DMS114 treated with DMSO at 0.1 percent for 48 hours (cell line): ENCODE measurements around the gene PAMR1.

Source experiments
- DNase-seq: peaks from one replicate; lab custom pipeline; 2025; ENCODE audit not compliant: unreplicated experiment; lab: John Stamatoyannopoulos, UW

PAMR1 gene

DNA sequence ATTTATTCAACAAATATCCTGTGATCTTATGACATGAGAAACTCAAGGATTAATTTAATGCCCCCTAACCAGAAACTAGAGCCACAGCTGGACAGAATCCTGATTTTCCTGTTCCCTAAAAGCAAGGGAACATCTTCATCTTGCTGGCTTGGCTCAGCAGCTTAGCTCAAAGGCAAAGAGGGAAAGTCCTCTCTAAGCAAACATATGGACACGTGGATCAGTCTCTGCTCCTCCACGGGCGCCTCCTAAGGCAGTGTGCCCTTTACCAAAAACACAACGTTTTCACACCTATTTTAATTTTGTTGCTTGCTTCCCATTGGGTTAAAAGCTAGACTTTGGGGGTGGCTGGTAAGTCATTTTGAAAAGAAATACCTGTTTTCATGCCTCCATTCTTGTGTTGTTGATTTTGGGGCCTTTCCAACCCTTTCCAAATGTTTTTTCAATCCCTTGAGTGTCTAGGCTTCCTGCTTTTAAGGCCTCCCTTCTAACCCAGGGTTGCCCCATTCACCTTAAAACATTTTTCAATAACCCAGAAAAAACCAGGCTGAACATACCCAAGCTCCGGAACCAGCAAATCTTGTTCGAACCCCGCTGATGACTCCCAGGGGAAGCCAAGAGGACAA is 121.5 kb downstream of the PAMR1 start:
- DNase-seq = no peak

DNA sequence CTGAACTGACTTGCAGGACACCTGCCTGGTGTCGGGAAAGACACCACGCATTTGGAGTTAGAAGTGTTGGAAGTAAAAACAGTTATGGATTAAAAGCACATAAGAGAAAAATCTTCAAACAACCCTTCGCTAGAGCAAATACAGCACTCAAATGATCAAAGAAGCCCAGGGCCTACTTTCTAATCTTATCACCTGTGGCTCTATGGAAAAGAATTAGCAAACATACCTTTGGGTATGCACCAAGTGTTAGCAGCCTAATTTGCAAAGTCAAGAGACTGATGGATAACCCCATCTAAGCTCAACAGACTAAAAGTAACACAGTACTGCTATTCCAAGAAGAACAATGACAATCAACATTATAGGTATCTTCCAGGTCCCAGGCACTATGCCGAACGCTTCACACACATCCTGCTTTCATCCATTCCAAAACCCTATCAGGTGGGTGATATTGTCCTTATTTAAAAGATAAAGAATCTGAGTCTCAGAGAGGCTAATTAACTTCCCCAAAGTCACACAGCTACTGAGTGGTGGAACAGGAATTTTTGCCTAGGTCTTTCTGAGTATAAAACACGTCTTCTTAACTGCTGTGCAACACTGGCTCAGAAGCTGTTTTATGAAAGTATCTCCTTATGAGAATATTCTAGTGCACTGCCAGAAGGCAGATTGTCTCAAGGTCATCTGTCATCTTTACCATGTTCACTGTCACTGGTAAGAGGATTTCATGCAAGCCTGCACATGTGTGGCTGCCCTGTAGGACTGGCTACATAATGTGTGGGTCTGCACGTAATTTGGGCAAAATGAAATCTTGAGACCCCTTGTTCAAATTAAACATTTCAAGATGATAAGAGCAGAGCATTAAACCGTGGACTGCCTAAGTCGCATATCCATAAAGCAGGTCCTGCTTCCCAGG is 122.4 kb downstream of the PAMR1 start:
- DNase-seq = no peak

DNA sequence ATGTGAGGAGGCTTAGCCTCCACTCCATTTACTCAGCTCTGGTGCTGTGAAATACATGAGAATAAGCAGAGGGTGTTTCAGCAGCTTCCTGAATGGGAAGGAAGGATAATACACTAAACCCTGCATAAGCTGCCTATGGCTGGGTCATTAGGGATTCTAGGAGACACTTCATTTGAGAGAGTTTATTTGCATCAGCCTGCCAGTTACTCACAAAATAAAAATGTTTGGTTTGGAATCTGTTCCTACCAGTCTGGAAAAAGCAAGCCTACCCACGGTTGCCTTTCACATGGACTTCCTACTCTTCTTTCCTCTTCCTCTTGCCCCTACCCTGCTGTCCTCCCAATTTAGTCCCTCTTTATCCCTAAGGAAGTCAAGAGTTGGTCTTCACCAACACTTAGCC is 126.5 kb downstream of the PAMR1 start:
- no peak for DNase-seq

DNA sequence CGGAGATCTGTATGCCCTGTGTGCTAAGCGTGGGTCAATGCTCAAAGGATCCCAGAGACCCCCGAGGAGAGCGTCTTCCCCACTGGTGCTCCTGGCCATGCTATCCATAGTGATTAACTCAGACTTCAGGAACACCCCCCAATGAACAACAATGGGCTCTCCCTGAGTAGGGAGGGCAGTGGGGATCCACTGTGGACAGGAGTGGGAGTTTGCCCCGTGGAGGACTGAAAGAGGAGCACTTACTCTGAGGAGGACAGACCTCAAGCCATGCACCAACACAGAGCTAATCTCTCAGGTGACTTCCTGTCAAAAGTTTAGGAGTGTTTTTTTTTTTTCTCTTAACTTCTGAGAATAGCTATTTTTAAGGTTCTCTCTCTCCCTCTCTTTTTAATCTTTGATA is 130.5 kb downstream of the PAMR1 start:
- no peak for DNase-seq

DNA sequence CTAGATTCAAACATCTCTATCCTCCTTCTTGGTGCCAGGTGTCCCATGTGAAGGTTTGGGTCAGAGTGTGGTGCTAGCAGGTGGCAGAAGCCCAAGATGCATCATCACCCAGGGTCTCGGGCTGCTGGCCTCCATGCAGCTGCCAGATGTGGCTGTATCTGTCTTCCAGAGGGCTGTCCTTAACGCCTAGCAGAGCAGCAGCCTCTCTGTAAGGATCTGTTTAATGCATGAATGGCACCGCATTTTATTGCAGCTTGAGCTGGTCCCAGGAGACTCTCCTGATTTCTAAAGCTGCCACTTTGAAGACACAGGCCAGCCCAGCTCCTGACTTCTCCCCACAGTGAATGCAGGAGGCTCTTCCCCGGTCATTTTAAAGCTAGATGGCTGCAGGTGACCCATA is 132.3 kb downstream of the PAMR1 start:
- no peak for DNase-seq

DNA sequence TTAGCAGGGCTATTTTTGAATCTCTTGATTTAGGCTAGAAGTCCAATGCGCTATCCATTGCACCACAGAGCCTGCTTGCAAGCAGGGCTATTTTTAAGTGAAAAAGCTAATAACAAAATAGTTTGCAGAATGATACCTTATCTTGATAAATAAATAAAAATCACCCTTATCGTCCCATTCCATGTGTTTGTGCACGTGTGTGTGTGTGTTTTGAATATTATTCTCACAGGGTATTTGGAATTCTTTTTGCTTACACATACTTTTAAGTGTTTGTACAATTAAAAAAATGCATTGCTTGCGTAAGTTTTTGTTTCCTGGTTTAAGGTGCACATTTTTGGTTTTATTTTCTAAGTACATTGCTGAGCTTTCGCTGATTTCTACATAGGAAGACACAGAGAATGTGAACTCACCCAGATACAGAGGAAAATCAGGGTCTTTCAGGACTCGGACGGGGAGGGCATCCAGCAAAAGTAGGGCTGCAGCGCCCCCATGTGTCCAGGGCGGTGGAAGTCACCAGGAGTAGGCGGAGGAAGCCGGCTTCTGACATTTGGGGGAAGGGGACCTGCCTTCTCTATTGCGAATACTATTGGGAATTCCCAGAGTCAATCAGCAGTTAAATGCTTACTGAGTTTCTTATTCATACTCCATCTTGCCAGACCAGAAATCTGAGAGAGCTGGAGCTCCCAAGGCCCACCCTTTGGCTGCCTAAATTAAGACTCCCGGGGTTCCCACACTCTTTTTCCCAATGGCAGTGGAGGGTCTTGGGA is 133.3 kb downstream of the PAMR1 start:
- DNase-seq = peak; percentile 84

DNA sequence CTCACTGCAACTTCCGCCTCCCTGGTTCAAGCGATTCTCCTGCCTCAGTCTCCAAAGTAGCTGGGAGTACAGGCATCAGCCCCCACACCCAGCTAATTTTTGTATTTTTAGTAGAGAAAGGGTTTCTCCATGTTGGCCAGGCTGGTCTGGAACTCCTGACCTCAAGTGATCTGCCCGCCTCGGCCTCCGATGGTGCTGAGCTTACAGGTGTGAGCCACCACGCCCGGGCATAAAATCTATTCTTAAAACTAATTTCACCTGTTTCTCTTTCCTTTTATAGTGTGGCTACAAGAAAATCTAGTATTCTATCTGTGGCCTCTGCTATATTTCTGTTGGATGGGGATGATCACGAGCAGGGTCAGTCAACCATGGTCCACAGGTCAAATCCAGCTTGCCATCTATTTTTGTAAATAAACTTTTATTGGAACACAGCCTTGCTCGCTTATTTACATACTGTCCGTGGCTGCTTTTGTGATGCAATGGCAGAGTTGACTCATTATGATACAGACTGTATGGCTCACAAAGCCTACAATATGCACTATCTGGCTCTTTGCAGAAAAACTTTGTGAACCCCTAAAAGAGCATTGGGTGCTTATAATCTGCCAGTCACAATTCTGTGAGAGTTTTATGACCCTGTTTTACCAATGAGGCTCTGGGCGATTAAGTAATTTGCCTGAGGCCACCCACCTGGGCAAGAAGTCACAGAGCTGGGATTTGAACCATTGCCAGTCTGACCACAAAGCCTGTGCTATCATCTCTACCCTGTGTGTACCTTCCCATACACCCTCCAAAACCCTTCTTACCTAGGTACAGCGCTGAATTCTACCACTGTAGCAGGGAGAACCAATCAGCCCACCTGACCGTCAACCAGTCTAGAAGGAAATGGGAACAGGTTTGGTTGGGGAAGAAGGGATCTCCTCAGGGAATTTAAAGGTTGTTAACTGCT is 134.4 kb downstream of the PAMR1 start:
- no peak for DNase-seq

DNA sequence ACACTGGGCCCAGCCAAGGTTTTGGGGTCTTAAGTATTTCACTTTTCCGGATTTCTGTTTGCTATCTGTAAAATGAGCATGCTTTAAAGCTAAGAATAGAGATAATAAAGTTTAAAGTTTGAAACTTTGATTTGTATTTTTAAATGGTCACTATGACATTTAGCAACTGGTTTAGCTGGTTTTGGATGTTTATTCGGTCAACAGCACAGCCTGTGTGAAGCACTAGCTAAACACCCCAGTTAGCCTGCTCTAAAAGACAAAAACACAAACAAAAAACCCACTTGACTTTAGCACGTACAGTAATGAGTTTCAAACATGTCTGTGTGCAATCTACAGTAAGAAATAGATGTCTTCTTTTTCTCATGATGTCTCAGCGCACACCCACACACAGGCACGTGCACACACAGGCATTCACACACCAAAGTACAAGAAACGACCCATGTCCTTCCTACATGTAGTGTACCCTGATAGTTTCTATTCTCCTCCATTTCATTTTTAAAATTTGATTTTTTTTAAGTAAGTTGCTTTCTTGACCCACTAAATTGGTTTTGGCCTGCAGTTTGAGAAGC is 135.4 kb downstream of the PAMR1 start:
- DNase-seq = no peak

DNA sequence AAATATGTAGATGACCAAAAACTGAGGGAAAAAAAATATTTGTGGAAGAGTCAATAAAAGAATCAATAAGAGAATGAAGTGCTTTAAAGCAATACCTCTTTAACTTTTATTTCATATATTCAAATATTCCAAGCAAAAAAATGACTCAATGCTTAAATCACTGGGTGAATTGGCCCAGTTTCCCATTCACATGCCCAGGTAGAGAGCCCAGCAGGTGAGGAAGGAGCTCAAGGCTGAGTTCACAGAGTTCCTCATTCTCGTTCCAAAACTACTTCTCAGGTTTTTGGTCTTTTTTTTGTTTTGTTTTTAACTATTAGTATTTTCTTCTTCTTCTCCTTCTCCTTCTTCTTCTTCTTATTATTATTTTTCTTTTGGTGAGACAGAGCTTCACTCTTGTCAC is 136.3 kb downstream of the PAMR1 start:
- DNase-seq = no peak

DNA sequence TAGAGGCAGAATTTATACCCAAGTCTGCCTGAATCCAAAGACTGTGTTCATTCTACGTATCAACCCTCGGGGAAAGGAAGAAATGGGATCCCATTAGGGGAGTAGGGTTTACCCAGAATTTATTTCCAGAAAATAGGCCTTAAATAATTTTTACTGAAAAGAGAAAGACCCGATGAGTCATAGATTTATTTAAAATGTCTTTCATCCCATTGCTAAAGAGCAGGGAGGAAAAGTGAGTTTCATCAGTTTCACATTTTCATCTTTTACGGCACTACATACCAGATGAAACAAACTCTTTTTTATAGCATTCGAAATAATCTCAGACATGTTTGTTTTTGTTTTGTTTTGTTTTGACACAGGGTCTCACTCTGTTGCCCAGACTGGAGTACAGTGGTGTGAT is 137.4 kb downstream of the PAMR1 start:
- DNase-seq = no peak

DNA sequence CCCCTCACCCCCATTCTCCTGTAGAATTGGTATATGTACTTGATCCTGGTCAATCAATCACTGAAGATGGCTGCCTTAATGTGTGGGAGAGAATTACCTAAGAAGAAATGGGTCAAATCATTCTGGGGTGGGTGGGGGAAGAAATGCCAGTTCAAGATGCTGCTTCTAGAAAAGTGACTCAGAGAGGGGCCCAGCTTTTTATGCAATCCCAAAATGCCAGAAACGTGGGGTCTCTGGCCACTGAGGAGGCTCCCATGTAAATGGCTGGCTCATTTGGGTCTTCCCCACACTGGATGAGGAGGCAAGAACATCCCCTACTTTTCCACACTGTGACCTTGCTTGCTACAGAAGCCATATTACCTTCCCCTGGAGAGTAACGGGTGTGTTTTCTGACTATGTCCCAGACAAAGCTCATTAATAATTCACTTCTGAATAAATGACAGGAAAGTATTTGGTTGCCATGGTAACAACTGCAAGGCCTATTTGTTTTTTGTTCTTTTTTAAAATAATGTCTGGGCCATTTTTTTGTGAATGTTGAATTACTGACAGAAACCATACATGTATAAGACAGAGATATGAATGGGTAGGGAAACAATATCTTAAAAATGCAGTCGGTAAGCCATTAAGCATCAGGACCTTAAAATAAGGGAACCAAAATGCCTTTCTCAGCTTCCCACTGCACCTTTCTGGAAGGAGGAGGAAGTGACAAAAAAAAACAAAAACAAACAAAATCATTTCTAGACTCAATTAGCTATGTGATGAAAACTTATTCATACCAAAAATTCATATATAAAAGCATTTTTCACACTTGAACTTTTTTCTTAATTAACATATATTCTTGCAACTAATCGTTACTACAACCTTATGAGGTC is 138.1 kb downstream of the PAMR1 start:
- DNase-seq = no peak

DNA sequence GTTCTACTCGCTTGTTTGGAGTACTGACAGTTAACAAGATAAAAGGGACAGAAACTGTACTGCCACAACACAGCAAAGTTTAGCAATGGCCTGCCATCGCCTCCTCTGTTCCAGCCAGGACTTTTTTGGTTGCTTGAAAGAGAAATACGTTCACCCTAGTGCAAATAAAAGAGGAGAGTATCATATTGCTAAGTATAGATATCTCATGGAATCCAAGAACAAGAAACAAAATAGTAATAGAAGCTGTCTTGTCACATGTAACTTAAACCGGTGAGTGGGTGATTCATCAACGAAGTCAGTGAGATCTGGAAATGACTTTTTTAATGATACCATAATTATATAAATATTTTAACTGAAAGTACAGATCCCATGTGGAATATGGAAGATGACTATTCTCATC is 141.5 kb downstream of the PAMR1 start:
- no peak for DNase-seq
